Measurements from ENCODE around the gene PTPRT. TPM values are rescaled to one million over a fixed set of nuclear protein-coding genes. Genes with fewer than 3 reads are reported as not detected.
A peak's percentile ranks its signal among the peaks of the same experiment; 100 is the strongest.

The PTPRT gene
- polyA plus RNA-seq, 2 of the 4 experiments (the other 2 are of a cell fraction) = not detected

DNA sequence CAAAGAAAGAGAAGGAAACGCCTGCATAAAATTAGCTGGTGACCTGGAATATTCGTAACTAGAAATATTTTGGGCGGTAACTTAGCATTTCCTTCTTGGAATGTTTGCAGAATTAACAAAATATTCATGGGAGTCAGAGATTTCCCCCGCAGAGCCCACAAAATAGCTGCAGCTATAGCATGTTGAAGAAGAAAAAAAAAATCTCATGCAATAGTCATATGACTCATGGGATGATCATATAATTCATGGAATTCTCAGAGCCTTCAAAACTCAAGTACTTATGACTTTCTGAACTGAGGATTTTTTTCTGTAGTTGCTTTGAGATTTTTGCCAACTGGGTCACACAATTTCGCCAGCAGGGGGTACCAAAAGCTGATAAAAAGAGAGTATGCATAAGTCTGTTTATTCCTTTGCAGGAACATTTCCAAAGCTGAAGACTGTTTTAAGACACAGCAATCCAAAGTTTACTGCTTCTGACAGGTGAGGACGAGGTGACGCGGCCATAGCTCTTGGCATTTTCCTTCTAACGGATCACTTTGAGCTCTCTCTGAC, 985.5 kb downstream of the PTPRT start:
- POLR2A ChIA-PET = no interaction called here
- no peak for FAIRE-seq
- CTCF ChIA-PET = interaction anchor here (0.7 kb wide), 1 partner anchor 39 kb away, joined by 3 read pairs; no protein-coding TSS in a partner anchor
- TF ChIP-seq NPAS2 (CRISPR knock-in tag; IDR thresholded peaks at IDR 0.05; ENCODE audit: borderline replicate concordance) = no peak
- TF ChIP-seq ZSCAN20 (CRISPR knock-in tag; IDR thresholded peaks at IDR 0.05) = no peak
- no peak for TF ChIP-seq RAD21 (conservative IDR thresholded peaks at IDR 0.05 in 1 of 2, IDR thresholded peaks at IDR 0.05 in 1 of 2)
- no peak for TF ChIP-seq JUN (IDR thresholded peaks at IDR 0.05)
- TF ChIP-seq RARB (CRISPR knock-in tag; IDR thresholded peaks at IDR 0.05) = no peak
- no peak for TF ChIP-seq KDM1A (IDR thresholded peaks at IDR 0.05; ENCODE audit: low read depth)
- TF ChIP-seq CTCF (IDR thresholded peaks at IDR 0.05) = no peak
- no peak for TF ChIP-seq CBX2 (IDR thresholded peaks at IDR 0.05; ENCODE audit: borderline replicate concordance, low read depth)
- TF ChIP-seq GATA3 (IDR thresholded peaks at IDR 0.05; ENCODE audit: borderline replicate concordance) = no peak
- TF ChIP-seq HOXB5 (CRISPR knock-in tag; IDR thresholded peaks at IDR 0.05) = no peak
- no peak for TF ChIP-seq TP53 (CRISPR knock-in tag; IDR thresholded peaks at IDR 0.05)
- TF ChIP-seq RCOR1 (IDR thresholded peaks at IDR 0.05; ENCODE audit: low read depth, low read length) = no peak
- no peak for TF ChIP-seq RFX5 (IDR thresholded peaks at IDR 0.05)
- TF ChIP-seq HOXA7 (CRISPR knock-in tag; IDR thresholded peaks at IDR 0.05) = no peak
- no peak for TF ChIP-seq EHF (CRISPR knock-in tag; IDR thresholded peaks at IDR 0.05)
- TF ChIP-seq HEYL (CRISPR knock-in tag; IDR thresholded peaks at IDR 0.05) = no peak
- TF ChIP-seq, protein P1, sequence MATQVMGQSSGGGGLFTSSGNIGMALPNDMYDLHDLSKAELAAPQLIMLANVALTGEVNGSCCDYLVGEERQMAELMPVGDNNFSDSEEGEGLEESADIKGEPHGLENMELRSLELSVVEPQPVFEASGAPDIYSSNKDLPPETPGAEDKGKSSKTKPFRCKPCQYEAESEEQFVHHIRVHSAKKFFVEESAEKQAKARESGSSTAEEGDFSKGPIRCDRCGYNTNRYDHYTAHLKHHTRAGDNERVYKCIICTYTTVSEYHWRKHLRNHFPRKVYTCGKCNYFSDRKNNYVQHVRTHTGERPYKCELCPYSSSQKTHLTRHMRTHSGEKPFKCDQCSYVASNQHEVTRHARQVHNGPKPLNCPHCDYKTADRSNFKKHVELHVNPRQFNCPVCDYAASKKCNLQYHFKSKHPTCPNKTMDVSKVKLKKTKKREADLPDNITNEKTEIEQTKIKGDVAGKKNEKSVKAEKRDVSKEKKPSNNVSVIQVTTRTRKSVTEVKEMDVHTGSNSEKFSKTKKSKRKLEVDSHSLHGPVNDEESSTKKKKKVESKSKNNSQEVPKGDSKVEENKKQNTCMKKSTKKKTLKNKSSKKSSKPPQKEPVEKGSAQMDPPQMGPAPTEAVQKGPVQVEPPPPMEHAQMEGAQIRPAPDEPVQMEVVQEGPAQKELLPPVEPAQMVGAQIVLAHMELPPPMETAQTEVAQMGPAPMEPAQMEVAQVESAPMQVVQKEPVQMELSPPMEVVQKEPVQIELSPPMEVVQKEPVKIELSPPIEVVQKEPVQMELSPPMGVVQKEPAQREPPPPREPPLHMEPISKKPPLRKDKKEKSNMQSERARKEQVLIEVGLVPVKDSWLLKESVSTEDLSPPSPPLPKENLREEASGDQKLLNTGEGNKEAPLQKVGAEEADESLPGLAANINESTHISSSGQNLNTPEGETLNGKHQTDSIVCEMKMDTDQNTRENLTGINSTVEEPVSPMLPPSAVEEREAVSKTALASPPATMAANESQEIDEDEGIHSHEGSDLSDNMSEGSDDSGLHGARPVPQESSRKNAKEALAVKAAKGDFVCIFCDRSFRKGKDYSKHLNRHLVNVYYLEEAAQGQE (IDR thresholded peaks at IDR 0.05) = no peak
- TF ChIP-seq BCL3 (IDR thresholded peaks at IDR 0.05) = no peak
- H3K4me3 ChIP-seq = no peak overlapping the region
- no peak for ATAC-seq
- DNase-seq (ENCODE audit: low read depth in 1 of 2, low spot score in 1 of 2) = peak in 1 of 2 experiments; percentile 6
- H3K4me1 ChIP-seq = no peaks in the 10 kb centered on the region
- H3K27ac ChIP-seq = no peak overlapping the region
- WGBS (ENCODE audit: missing lambda C conversion rate) = under 1% methylated on average over 9 of the region's 9 CpGs
- H3K9me3 ChIP-seq = no peaks in the 10 kb centered on the region
- H3K4me2 ChIP-seq = no peak overlapping the region

- H3K4me2 ChIP-seq = no peak overlapping the region
- no peaks in the 10 kb centered on the region for H3K9me3 ChIP-seq
- no peak overlapping the region for H3K27ac ChIP-seq
- DNase-seq (ENCODE audit: low read depth in 1 of 2, low spot score in 1 of 2) (no peak), ATAC-seq (no peak), FAIRE-seq (no peak)
- no peaks in the 10 kb centered on the region for H3K4me1 ChIP-seq
- no peak overlapping the region for H3K4me3 ChIP-seq
- CTCF ChIA-PET = no interaction called here
- TF ChIP-seq NFE2L2 (conservative IDR thresholded peaks at IDR 0.05; ENCODE audit: low read length) (no peak), MYC (IDR thresholded peaks at IDR 0.05; ENCODE audit: borderline replicate concordance, low read length) (no peak), FOSL2 (IDR thresholded peaks at IDR 0.05) (no peak), FOSL2 (CRISPR knock-in tag; IDR thresholded peaks at IDR 0.05) (no peak), ZC3H11A (IDR thresholded peaks at IDR 0.05) (no peak), JUNB (IDR thresholded peaks at IDR 0.05) (no peak), BHLHE40 (IDR thresholded peaks at IDR 0.05; ENCODE audit: low read depth, low read length) (no peak), HOXA7 (CRISPR knock-in tag; IDR thresholded peaks at IDR 0.05) (no peak), FOXS1 (CRISPR knock-in tag; IDR thresholded peaks at IDR 0.05) (no peak), RFX5 (IDR thresholded peaks at IDR 0.05) (no peak), NR3C1 (IDR thresholded peaks at IDR 0.05) (no peak)
- POLR2A ChIA-PET = no interaction called here
These were observed 992.1 kb downstream of the PTPRT start for GRCh38 chr20:42197599-42197998.

All from A549 (cell line).